H1 (cell line): ENCODE measurements around the gene MORC3. TPM values are rescaled to one million over a fixed set of nuclear protein-coding genes. Genes with fewer than 3 reads are reported as not detected.

Experiments
- CTCF ChIA-PET: fragments of 300-600 bp; sonication (Branson Sonifier 250); formaldehyde crosslinking; loops from one replicate; lab custom pipeline; 2021; ENCODE audit not compliant: partially characterized antibody; lab: Charles Lee
- POLR2A ChIA-PET: fragments of 300-600 bp; sonication (Branson Sonifier 250); formaldehyde crosslinking; loops from one replicate; lab custom pipeline; 2021; ENCODE audit warnings: inconsistent platforms; ENCODE audit not compliant: partially characterized antibody; lab: Charles Lee
- DNase-seq, 2 experiments: peaks; one replicate each; pipeline versions ENCODE4 v3.0.0 to v3.0.0-alpha.2; 2010 to 2022; ENCODE audit warnings: low spot score in 2 of 2, low read depth in 1 of 2, mixed read lengths in 1 of 2
- FAIRE-seq: peaks from 2 replicates; lab custom pipeline; 2011; peaks lifted over from hg19 to GRCh38; lab: Jason Lieb, UNC
- H2AFZ ChIP-seq: 2 replicates; pipeline ENCODE4 v1.8.1; 2012; ENCODE audit warnings: low read length, inconsistent platforms
- H2AK5ac ChIP-seq: 2 replicates; pipeline ENCODE4 v1.6.1; 2013; ENCODE audit warnings: low read depth, low read length
- H2BK120ac ChIP-seq: replicated peaks from 2 replicates; pipeline ENCODE3; 2013; ENCODE audit warnings: low read depth, low read length, inconsistent platforms
- H2BK12ac ChIP-seq: 2 replicates; pipeline ENCODE4 v1.6.1; 2013; ENCODE audit warnings: low read depth, low read length
- H2BK15ac ChIP-seq: 2 replicates; pipeline ENCODE4 v1.6.1; 2013; ENCODE audit warnings: low read length
- H2BK20ac ChIP-seq: 2 replicates; pipeline ENCODE4 v1.6.1; 2013; ENCODE audit warnings: low read length
- H2BK5ac ChIP-seq: 2 replicates; pipeline ENCODE4 v1.6.1; 2013; ENCODE audit warnings: low read depth, low read length
- H3K14ac ChIP-seq: 2 replicates; pipeline ENCODE4 v1.6.1; 2013; ENCODE audit warnings: inconsistent platforms; ENCODE audit not compliant: insufficient read length
- H3K18ac ChIP-seq: 2 replicates; pipeline ENCODE4 v1.6.1; 2013; ENCODE audit warnings: low read length; ENCODE audit errors: extremely low read depth
- H3K23ac ChIP-seq: 2 replicates; pipeline ENCODE4 v1.6.1; 2013; ENCODE audit warnings: inconsistent platforms; ENCODE audit not compliant: insufficient read length
- H3K23me2 ChIP-seq: 2 replicates; pipeline ENCODE4 v1.6.1; 2013; ENCODE audit warnings: low read depth, low read length
- H3K27ac ChIP-seq: 2 replicates; pipeline ENCODE4 v1.6.1; 2011; ENCODE audit warnings: low read depth, low read length, inconsistent platforms
- H3K27me3 ChIP-seq, 4 experiments: replicated peaks in 1 of 4; 1 replicate in 1 of 4; 2 replicates in 3 of 4; pipeline versions ENCODE4 v1.6.1 to v1.8.1; 2011 to 2013; ENCODE audit warnings: low read length in 3 of 4, mild to moderate bottlenecking in 3 of 4, inconsistent platforms in 2 of 4, mixed read lengths in 2 of 4, moderate library complexity in 1 of 4; ENCODE audit not compliant: control insufficient read depth in 3 of 4, insufficient read depth in 3 of 4; ENCODE audit errors: extremely low read depth in 1 of 4
- H3K36me3 ChIP-seq, 4 experiments: 2 replicates each; pipeline versions ENCODE4 v1.6.1 to v1.8.1; 2011 to 2013; ENCODE audit warnings: mild to moderate bottlenecking in 4 of 4, low read length in 3 of 4, moderate library complexity in 2 of 4, control low read depth in 1 of 4, inconsistent platforms in 1 of 4; ENCODE audit not compliant: insufficient read depth in 4 of 4, control insufficient read depth in 2 of 4
- H3K4ac ChIP-seq: replicated peaks from 2 replicates; pipeline ENCODE3; 2013; ENCODE audit warnings: low read length, low read depth, mixed read lengths, inconsistent platforms; ENCODE audit not compliant: insufficient read length
- H3K4me1 ChIP-seq, 4 experiments: replicated peaks in 1 of 4; 1 replicate in 1 of 4; 2 replicates in 3 of 4; pipeline versions ENCODE4 v1.6.1 to v1.8.1; 2011 to 2013; ENCODE audit warnings: low read length in 3 of 4, inconsistent platforms in 2 of 4, mixed read lengths in 1 of 4; ENCODE audit not compliant: insufficient read depth in 4 of 4, control insufficient read depth in 3 of 4
- H3K4me2 ChIP-seq, 2 experiments: 2 replicates each; pipeline versions ENCODE4 v1.6.1 to v1.8.1; 2011 to 2013; ENCODE audit warnings: low read depth in 2 of 2, low read length in 2 of 2, control low read depth in 1 of 2, inconsistent platforms in 1 of 2, mild to moderate bottlenecking in 1 of 2; ENCODE audit not compliant: insufficient read depth in 1 of 2
- H3K4me3 ChIP-seq, 4 experiments: fragments of 200-600, 300-600 bp in 1 of 4; sonication (generic), shearing (Covaris generic), sonication (Bioruptor Twin) in 1 of 4; 2 replicates each; pipeline versions ENCODE4 v1.5.1 to v1.8.1; 2011 to 2016; ENCODE audit warnings: low read length in 4 of 4, low read depth in 3 of 4, control low read depth in 2 of 4, inconsistent platforms in 2 of 4, mild to moderate bottlenecking in 2 of 4, mixed read lengths in 1 of 4, moderate library complexity in 1 of 4; ENCODE audit not compliant: insufficient read depth in 2 of 4; ENCODE audit errors: extremely low read depth in 1 of 4
- H3K56ac ChIP-seq: replicated peaks from 2 replicates; pipeline ENCODE3; 2013; ENCODE audit warnings: low read depth, mild to moderate bottlenecking, mixed read lengths, low read length, inconsistent platforms; ENCODE audit not compliant: insufficient read length
- H3K79me1 ChIP-seq: 2 replicates; pipeline ENCODE4 v1.6.1; 2013; ENCODE audit warnings: low read depth, low read length, control low read depth
- H3K79me2 ChIP-seq, 2 experiments: 2 replicates each; pipeline versions ENCODE4 v1.6.1 to v1.8.1; 2012 to 2013; ENCODE audit warnings: low read length in 2 of 2, mild to moderate bottlenecking in 2 of 2, inconsistent platforms in 1 of 2; ENCODE audit not compliant: insufficient read depth in 2 of 2, control insufficient read depth in 1 of 2
- H3K9ac ChIP-seq, 4 experiments: replicated peaks in 1 of 4; 1 replicate in 1 of 4; 2 replicates in 3 of 4; pipeline versions ENCODE4 v1.6.1 to v1.8.1; 2011 to 2013; ENCODE audit warnings: low read depth in 3 of 4, low read length in 3 of 4, control low read depth in 2 of 4, mild to moderate bottlenecking in 2 of 4, moderate library complexity in 2 of 4, inconsistent platforms in 1 of 4; ENCODE audit errors: extremely low read depth in 1 of 4
- H3K9me3 ChIP-seq, 2 experiments: 2 replicates each; pipeline versions ENCODE4 v1.6.1 to v1.8.1; 2012 to 2013; ENCODE audit warnings: mild to moderate bottlenecking in 2 of 2, moderate library complexity in 2 of 2, control low read depth in 1 of 2, inconsistent platforms in 1 of 2, low read depth in 1 of 2, low read length in 1 of 2, mixed read lengths in 1 of 2; ENCODE audit not compliant: insufficient read depth in 2 of 2
- H4K20me1 ChIP-seq, 2 experiments: replicated peaks in 1 of 2; 2 replicates each; pipeline versions ENCODE3 to v1.8.1; 2011 to 2013; ENCODE audit warnings: inconsistent platforms in 2 of 2, low read length in 2 of 2, mild to moderate bottlenecking in 1 of 2; ENCODE audit not compliant: insufficient read depth in 2 of 2, control insufficient read depth in 1 of 2
- H4K5ac ChIP-seq: 2 replicates; pipeline ENCODE4 v1.6.1; 2013; ENCODE audit warnings: low read length, low read depth, mixed read lengths, inconsistent platforms; ENCODE audit not compliant: insufficient read length
- H4K8ac ChIP-seq: 2 replicates; pipeline ENCODE4 v1.8.0; 2013; ENCODE audit warnings: mild to moderate bottlenecking, moderate library complexity, low read length, inconsistent platforms; ENCODE audit not compliant: insufficient read depth; ENCODE audit errors: extremely low read depth
- H4K91ac ChIP-seq: replicated peaks from 2 replicates; pipeline ENCODE3; 2013; ENCODE audit warnings: low read length, mixed read lengths, inconsistent platforms; ENCODE audit not compliant: insufficient read length
- ATF3 ChIP-seq: IDR thresholded peaks from 2 replicates; pipeline ENCODE4 v1.6.1; 2011; ENCODE audit warnings: low read depth, mild to moderate bottlenecking, low read length; ENCODE audit not compliant: insufficient read depth
- EP300 ChIP-seq, 2 experiments: IDR thresholded peaks; 1 replicate in 1 of 2; 2 replicates in 1 of 2; pipeline ENCODE4 v1.6.1; 2011 to 2012; ENCODE audit warnings: low read depth in 2 of 2, low read length in 2 of 2, mild to moderate bottlenecking in 2 of 2, borderline replicate concordance in 1 of 2, inconsistent platforms in 1 of 2, moderate library complexity in 1 of 2
- JUND ChIP-seq: IDR thresholded peaks from 2 replicates; pipeline ENCODE4 v1.6.1; 2011; ENCODE audit warnings: mild to moderate bottlenecking, improper control_type of control experiment, low read length
- KDM5A ChIP-seq: fragments of 200-600 bp; IDR thresholded peaks from 2 replicates; pipeline ENCODE4 v1.7.1; 2012; ENCODE audit warnings: mild to moderate bottlenecking, low read length, inconsistent platforms, mixed read lengths
- RAD21 ChIP-seq, 2 experiments: IDR thresholded peaks in 1 of 2; conservative IDR thresholded peaks in 1 of 2; 2 replicates each; pipeline ENCODE4 v1.6.1; 2011; ENCODE audit warnings: low read depth in 2 of 2, low read length in 2 of 2, improper control_type of control experiment in 1 of 2, inconsistent platforms in 1 of 2, mild to moderate bottlenecking in 1 of 2, moderate library complexity in 1 of 2
- RXRA ChIP-seq: IDR thresholded peaks from 2 replicates; pipeline ENCODE4 v1.6.1; 2011; ENCODE audit warnings: low read depth, mild to moderate bottlenecking, low read length, moderate library complexity; ENCODE audit not compliant: insufficient read depth
- SIN3A ChIP-seq, 2 experiments: IDR thresholded peaks in 1 of 2; conservative IDR thresholded peaks in 1 of 2; 2 replicates each; pipeline ENCODE4 v1.6.1; 2011 to 2012; ENCODE audit warnings: low read length in 2 of 2, improper control_type of control experiment in 1 of 2, low read depth in 1 of 2, mild to moderate bottlenecking in 1 of 2
- SP1 ChIP-seq: IDR thresholded peaks from 2 replicates; pipeline ENCODE4 v1.6.1; 2011; ENCODE audit warnings: low read depth, low read length
- SUZ12 ChIP-seq: fragments of 200-600 bp; sonication (generic); IDR thresholded peaks from 2 replicates; pipeline ENCODE4 v1.6.1; 2012; ENCODE audit warnings: mild to moderate bottlenecking, inconsistent platforms, low read length, moderate library complexity, mixed read lengths
- WGBS, 2 experiments: shearing (Covaris generic) in 1 of 2; methylation state at CpG; one replicate each; pipeline versions ENCODE4 v1.1.6 to v1.1.7; 2013 to 2015; ENCODE audit warnings: low lambda C conversion rate in 2 of 2, mixed read lengths in 2 of 2, inconsistent platforms in 1 of 2, low coverage in 1 of 2, missing lambda C conversion rate in 1 of 2; ENCODE audit not compliant: insufficient replicate concordance in 2 of 2, insufficient coverage in 1 of 2, insufficient read length in 1 of 2; ENCODE audit errors: extremely low coverage in 1 of 2, missing lambda C conversion rate in 1 of 2; 5-methylcytosine and 5-hydroxymethylcytosine counted together
- polyA plus RNA-seq, 7 experiments: library from polyadenylated mRNA; depleted of rRNA in 3 of 7; stranded (reverse) in 5 of 7; unstranded in 2 of 7; fragments of >200 nt in 5 of 7; fragments of 200-250 nt in 2 of 7; gene quantifications; 1 replicate in 5 of 7; 2 replicates in 1 of 7; 4 replicates in 1 of 7; pipeline versions ENCODE4 v1.2.1 to v1.2.3, GENCODE V29; 2011 to 2013; ENCODE audit warnings: missing spikeins in 2 of 7, mixed read lengths in 2 of 7
- total RNA-seq: library from RNA; stranded (reverse); fragmentation: NEBNext Ultra II Directional; extraction: Animal tissue kit (Norgen Biotek cat#: 25700); gene quantifications from 2 replicates; pipeline ENCODE4 v1.2.1, GENCODE V29; 2021

The MORC3 gene
- total and polyA plus RNA-seq, 2 of the 8 experiments (the other 6 are each of a cell fraction or from before 2014, with no cell fraction given), result 5.0 to 20.4 TPM

- Histone ChIP-seq H3K4me2 (no peak overlapping the region), H4K5ac (no peak overlapping the region), H3K79me2 (no peaks in the 10 kb centered on the region), H3K18ac (no peak overlapping the region), H3K9ac (no peak overlapping the region), H2AFZ (no peak overlapping the region), H3K4me3 (no peak overlapping the region), H3K36me3 (peaks cover 0 to 4% (median 0%) of the 10 kb centered on the region in 4 experiments; a peak in 1 of 8 replicates), H3K23me2 (no peaks in the 10 kb centered on the region), H2BK120ac (no peak overlapping the region), H3K4me1 (no peaks in the 10 kb centered on the region), H2BK12ac (no peak overlapping the region), H2BK20ac (no peak overlapping the region), H3K27ac (no peak overlapping the region), H4K20me1 (no peaks in the 10 kb centered on the region), H3K23ac (no peak overlapping the region), H3K27me3 (no peaks in the 10 kb centered on the region), H3K14ac (no peak overlapping the region), H3K4ac (no peak overlapping the region), H3K79me1 (no peaks in the 10 kb centered on the region), H2AK5ac (no peak overlapping the region), H2BK5ac (no peak overlapping the region), H4K91ac (no peak overlapping the region), H3K56ac (no peak overlapping the region), H4K8ac (no peak overlapping the region), H2BK15ac (no peak overlapping the region), H3K9me3 (no peaks in the 10 kb centered on the region)
- DNase-seq, result no peak
- no peak for FAIRE-seq
- POLR2A ChIA-PET, result no interaction called here
- CTCF ChIA-PET, result interaction anchor here (0.6 kb wide), 1 partner anchor 107 kb away, joined by 4 read pairs; no protein-coding TSS in a partner anchor
- WGBS, 2 experiments, result 88% methylated on average over 8 of the region's 8 CpGs; no CpG with 5 or more reads in 1 of the 2 experiments
- TF ChIP-seq RXRA (no peak), SIN3A (conservative IDR thresholded peaks at IDR 0.05 in 1 of 2, IDR thresholded peaks at IDR 0.05 in 1 of 2; ENCODE audit: low read depth in 1 of 2, low read length in 2 of 2) (no peak), RAD21 (IDR thresholded peaks at IDR 0.05 in 1 of 2, conservative IDR thresholded peaks at IDR 0.05 in 1 of 2; ENCODE audit: low read depth in 2 of 2, low read length in 2 of 2) (no peak), ATF3 (no peak), EP300 (IDR thresholded peaks at IDR 0.05; ENCODE audit: borderline replicate concordance in 1 of 2, low read depth in 2 of 2, low read length in 2 of 2) (no peak), JUND (no peak), KDM5A (no peak), SP1 (no peak), SUZ12 (no peak)
Observed at GRCh38 chr21:36291509-36291908, 28.5 kb upstream of the MORC3 start.
